D721Med (cell line): ENCODE results near the gene GPC6.

Source experiments
- DNase-seq: peaks from one replicate; pipeline ENCODE4 v3.0.0; 2011; ENCODE audit warnings: low spot score; ENCODE audit not compliant: insufficient read length
- FAIRE-seq: peaks from 2 replicates; lab custom pipeline; 2011; peaks lifted over from hg19 to GRCh38; lab: Jason Lieb, UNC
- CTCF ChIP-seq: IDR thresholded peaks from 2 replicates; pipeline ENCODE4 v1.5.1; 2012; ENCODE audit warnings: mild to moderate bottlenecking, control low read depth; ENCODE audit not compliant: insufficient read depth; ENCODE audit errors: missing control alignments

The GPC6 gene

GRCh38 chr13:93222976-93223375 is 3.6 kb upstream of the GPC6 start:
- FAIRE-seq (no peak), DNase-seq (no peak)
- TF ChIP-seq CTCF, result no peak

DNA sequence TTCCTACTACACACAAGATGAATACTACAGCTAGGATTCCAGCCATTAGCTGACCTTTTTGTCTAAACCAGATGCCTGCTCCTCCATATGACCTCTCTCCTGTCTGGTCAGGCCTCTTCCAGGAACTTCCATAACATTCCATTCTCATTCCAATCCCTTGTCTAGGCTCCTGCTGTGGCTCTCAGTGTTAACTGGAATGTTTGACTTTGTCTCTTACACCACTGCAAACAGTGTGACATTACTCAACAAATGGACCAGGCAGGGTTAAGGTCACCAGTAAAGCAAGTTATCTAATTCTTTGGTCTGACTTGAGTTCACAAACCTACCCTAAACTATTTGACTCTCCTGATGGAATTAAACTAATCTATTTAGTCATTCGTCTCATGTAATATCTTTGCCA is 2.1 kb upstream of the GPC6 start:
- FAIRE-seq (no peak), DNase-seq (no peak)
- no peak for TF ChIP-seq CTCF

- TF ChIP-seq CTCF, result no peak
- DNase-seq (no peak), FAIRE-seq (no peak)
Observed at GRCh38 chr13:93225610-93226009, 997 bp upstream of the GPC6 start.

DNA sequence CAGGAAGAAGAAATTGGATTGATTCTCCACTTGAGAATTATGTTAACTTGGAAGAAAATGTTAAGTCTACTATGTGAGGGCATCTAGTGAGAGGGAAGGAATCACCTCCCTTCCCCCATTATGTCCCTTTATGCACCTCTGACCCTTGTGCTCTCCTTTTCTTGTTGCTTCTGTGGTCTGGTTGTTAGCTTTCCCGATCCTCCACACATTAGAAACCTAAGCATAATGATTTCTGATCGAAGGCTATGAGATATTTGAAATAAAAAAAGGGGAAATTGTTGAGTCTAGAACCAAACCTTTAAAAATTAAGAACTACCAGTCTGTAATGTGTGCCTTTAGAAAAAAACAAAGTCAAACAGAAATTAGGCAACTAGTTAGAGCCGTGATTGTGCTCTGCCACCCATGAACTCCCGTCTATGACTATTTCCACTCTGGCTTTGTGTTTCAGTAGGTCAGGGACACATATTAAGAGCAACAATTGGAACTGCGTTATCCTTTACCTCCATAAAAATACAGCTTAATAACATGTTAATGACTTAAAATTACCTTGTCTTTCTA is 463 bp upstream of the GPC6 start:
- no peak for DNase-seq
- no peak for TF ChIP-seq CTCF
- FAIRE-seq, result no peak

GRCh38 chr13:93227280-93227877 is 772 bp downstream of the GPC6 start:
- DNase-seq, result peak; percentile 23
- TF ChIP-seq CTCF, result no peak
- no peak for FAIRE-seq

GRCh38 chr13:93227878-93228642 is 1.5 kb downstream of the GPC6 start:
- DNase-seq, result peak; percentile 23
- peak; percentile 44 for TF ChIP-seq CTCF
- no peak for FAIRE-seq

- TF ChIP-seq CTCF, result no peak
- DNase-seq (peak; percentile 25), FAIRE-seq (peak; percentile 63)
Observed at GRCh38 chr13:93228643-93228937, 2.0 kb downstream of the GPC6 start.
